Endodermal cell (in vitro differentiated cells): ENCODE data around the gene SMYD1. TPM values are rescaled to one million over a fixed set of nuclear protein-coding genes. Genes with fewer than 3 reads are reported as not detected.

Experiments used
- DNase-seq: peaks from one replicate; pipeline ENCODE4 v3.0.0-alpha.2; 2017
- H3K27ac ChIP-seq: 2 replicates; pipeline ENCODE4 v1.5.1; 2013; ENCODE audit warnings: mild to moderate bottlenecking, low read depth, low read length, moderate library complexity
- H3K27me3 ChIP-seq: 2 replicates; pipeline ENCODE4 v1.6.1; 2013; ENCODE audit warnings: mild to moderate bottlenecking, low read length, moderate library complexity; ENCODE audit not compliant: insufficient read depth, control insufficient read depth, poor library complexity, severe bottlenecking
- H3K36me3 ChIP-seq: 2 replicates; pipeline ENCODE4 v1.7.0; 2013; ENCODE audit warnings: mild to moderate bottlenecking, low read length, moderate library complexity; ENCODE audit not compliant: control insufficient read depth, insufficient read depth
- H3K4me1 ChIP-seq: one replicate; pipeline ENCODE4 v1.7.0; 2013; ENCODE audit warnings: low read length; ENCODE audit not compliant: control insufficient read depth, insufficient read depth
- H3K4me3 ChIP-seq: 2 replicates; pipeline ENCODE4 v1.5.1; 2013; ENCODE audit warnings: mild to moderate bottlenecking, low read length, moderate library complexity
- H3K9ac ChIP-seq: 2 replicates; pipeline ENCODE4 v1.6.1; 2013; ENCODE audit warnings: mild to moderate bottlenecking, low read length, moderate library complexity; ENCODE audit not compliant: poor library complexity, severe bottlenecking; ENCODE audit errors: extremely low read depth
- H3K9me3 ChIP-seq: 2 replicates; pipeline ENCODE4 v1.6.1; 2013; ENCODE audit warnings: mild to moderate bottlenecking, low read length, moderate library complexity; ENCODE audit not compliant: control insufficient read depth
- H3K27ac Mint-ChIP-seq: 2 replicates; pipeline ENCODE4 v1.8.0; 2020; ENCODE audit warnings: mixed read lengths
- H3K27me3 Mint-ChIP-seq: 2 replicates; pipeline ENCODE4 v1.8.0; 2021; ENCODE audit warnings: mild to moderate bottlenecking, mixed read lengths; ENCODE audit not compliant: insufficient read depth
- H3K36me3 Mint-ChIP-seq: 2 replicates; pipeline ENCODE4 v1.8.0; 2020; ENCODE audit warnings: low read depth, mixed read lengths
- H3K4me1 Mint-ChIP-seq: 2 replicates; pipeline ENCODE4 v1.8.0; 2020; ENCODE audit warnings: mixed read lengths
- H3K4me3 Mint-ChIP-seq: 2 replicates; pipeline ENCODE4 v1.8.0; 2020; ENCODE audit warnings: mild to moderate bottlenecking, moderate library complexity, mixed read lengths
- H3K9me3 Mint-ChIP-seq: 2 replicates; pipeline ENCODE4 v1.8.0; 2020; ENCODE audit warnings: mild to moderate bottlenecking, mixed read lengths
- WGBS, 2 experiments: methylation state at CpG; one replicate each; pipeline versions ENCODE4 v1.1.5 to v1.1.7; 2013; ENCODE audit warnings: missing lambda C conversion rate in 2 of 2, mixed read lengths in 1 of 2; ENCODE audit not compliant: insufficient coverage in 1 of 2, insufficient read length in 1 of 2; 5-methylcytosine and 5-hydroxymethylcytosine counted together
- total RNA-seq, 2 donors: library from RNA; stranded (reverse); fragmentation: NEBNext Ultra II Directional in 1 of 2; extraction: Animal tissue kit (Norgen Biotek cat#: 25700) in 1 of 2; gene quantifications; 2 replicates in 1 of 2; 3 replicates in 1 of 2; pipeline ENCODE4 v1.2.1, GENCODE V29; 2021
- TF ChIP-seq, protein P1 (sequence below): fragments of 200-600 bp; sonication (generic); conservative IDR thresholded peaks from 2 replicates; pipeline ENCODE4 v1.5.0; 2021; ENCODE audit warnings: antibody characterized with exemption, mild to moderate bottlenecking

The SMYD1 gene
- total RNA-seq, 2 donors from 2014 or later = not detected

DNA sequence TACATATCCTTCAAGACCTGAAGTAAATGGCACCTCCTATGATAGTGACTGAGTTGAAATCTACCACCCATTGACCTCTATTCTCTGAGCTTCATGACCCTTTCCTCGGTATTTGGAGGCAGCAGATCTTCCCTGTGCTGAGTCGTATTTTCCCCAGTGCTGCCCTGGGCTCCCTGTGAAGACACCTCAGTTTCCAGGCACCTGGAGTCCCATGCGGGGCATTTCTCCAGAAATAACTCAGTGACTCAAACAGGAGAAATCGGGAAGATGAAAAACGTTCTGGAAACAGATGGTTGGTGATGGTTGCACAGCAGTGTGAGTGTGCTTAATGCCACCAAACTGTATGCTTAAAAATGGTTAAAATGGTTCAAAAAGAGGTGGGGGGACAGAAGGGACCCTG is 18.0 kb downstream of the SMYD1 start:
- Histone ChIP-seq H3K27me3 (no peaks in the 10 kb centered on the region), H3K9me3 (no peaks in the 10 kb centered on the region), H3K9ac (no peak overlapping the region), H3K4me1 (no peaks in the 10 kb centered on the region), H3K36me3 (no peaks in the 10 kb centered on the region), H3K27ac (no peak overlapping the region), H3K4me3 (no peak overlapping the region)
- H3K27ac Mint-ChIP-seq = no peak overlapping the region
- H3K27me3 Mint-ChIP-seq = peaks cover 3% of the 10 kb centered on the region
- no peak overlapping the region for H3K4me3 Mint-ChIP-seq
- WGBS, 2 experiments = 86 to 90% methylated on average over 4 to 5 of the region's 5 CpGs
- DNase-seq = no peak
- no peaks in the 10 kb centered on the region for H3K9me3 Mint-ChIP-seq
- peaks cover 4% of the 10 kb centered on the region for H3K4me1 Mint-ChIP-seq
- TF ChIP-seq, protein P1, sequence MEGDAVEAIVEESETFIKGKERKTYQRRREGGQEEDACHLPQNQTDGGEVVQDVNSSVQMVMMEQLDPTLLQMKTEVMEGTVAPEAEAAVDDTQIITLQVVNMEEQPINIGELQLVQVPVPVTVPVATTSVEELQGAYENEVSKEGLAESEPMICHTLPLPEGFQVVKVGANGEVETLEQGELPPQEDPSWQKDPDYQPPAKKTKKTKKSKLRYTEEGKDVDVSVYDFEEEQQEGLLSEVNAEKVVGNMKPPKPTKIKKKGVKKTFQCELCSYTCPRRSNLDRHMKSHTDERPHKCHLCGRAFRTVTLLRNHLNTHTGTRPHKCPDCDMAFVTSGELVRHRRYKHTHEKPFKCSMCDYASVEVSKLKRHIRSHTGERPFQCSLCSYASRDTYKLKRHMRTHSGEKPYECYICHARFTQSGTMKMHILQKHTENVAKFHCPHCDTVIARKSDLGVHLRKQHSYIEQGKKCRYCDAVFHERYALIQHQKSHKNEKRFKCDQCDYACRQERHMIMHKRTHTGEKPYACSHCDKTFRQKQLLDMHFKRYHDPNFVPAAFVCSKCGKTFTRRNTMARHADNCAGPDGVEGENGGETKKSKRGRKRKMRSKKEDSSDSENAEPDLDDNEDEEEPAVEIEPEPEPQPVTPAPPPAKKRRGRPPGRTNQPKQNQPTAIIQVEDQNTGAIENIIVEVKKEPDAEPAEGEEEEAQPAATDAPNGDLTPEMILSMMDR = no peak
- H3K36me3 Mint-ChIP-seq = no peaks in the 10 kb centered on the region

DNA sequence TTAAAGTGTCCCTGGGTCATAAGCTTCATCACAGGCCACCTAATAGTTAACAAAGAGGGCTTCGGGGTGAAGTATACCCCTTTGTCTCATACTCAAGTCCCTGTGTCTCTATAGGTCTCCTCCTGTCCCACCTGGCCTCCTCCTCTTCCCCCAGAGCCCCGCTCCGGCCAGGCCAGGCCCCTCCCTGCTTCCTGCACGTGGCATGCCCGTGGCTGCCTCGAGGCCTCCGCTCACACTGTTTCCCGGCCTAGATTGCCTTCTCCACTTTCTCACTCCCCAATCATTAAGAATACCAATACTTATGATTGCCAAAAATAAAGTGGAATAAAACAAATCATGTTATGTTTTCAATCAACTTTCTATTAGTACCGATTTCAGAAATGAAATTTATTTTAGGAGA is 18.8 kb downstream of the SMYD1 start:
- no peak overlapping the region for H3K27ac Mint-ChIP-seq
- peaks cover 4% of the 10 kb centered on the region for H3K4me1 Mint-ChIP-seq
- peaks cover 3% of the 10 kb centered on the region for H3K27me3 Mint-ChIP-seq
- TF ChIP-seq, protein P1 = no peak
- no peak overlapping the region for H3K4me3 Mint-ChIP-seq
- H3K27ac ChIP-seq = no peak overlapping the region
- H3K9me3 ChIP-seq = no peaks in the 10 kb centered on the region
- H3K27me3 ChIP-seq = no peaks in the 10 kb centered on the region
- H3K4me1 ChIP-seq = no peaks in the 10 kb centered on the region
- no peak for DNase-seq
- no peaks in the 10 kb centered on the region for H3K36me3 ChIP-seq
- no peak overlapping the region for H3K9ac ChIP-seq
- no peaks in the 10 kb centered on the region for H3K9me3 Mint-ChIP-seq
- H3K36me3 Mint-ChIP-seq = no peaks in the 10 kb centered on the region
- WGBS, 2 experiments = 94 to 100% methylated on average over 1 to 9 of the region's 9 CpGs
- H3K4me3 ChIP-seq = no peak overlapping the region

DNA sequence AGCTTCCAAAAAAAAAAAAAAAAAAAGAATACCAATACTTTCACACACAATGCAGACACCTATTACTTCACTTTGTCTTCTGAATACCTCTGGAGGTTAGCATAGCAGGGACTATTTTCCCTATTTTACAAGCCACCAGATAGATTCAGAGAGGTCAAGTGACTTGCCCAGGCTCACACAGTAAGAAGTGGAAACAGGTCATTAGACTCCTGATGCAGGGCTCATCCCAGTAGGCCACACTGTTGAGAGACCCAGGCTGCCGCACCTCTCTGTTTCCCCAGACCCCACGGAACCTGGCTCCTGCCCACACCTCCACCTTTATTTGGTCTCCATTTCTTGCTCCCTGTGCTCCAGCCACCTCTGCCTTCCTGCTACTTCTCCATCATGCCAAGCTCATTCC is 19.4 kb downstream of the SMYD1 start:
- Histone ChIP-seq H3K27me3 (no peaks in the 10 kb centered on the region), H3K4me3 (no peak overlapping the region), H3K9me3 (no peaks in the 10 kb centered on the region), H3K9ac (no peak overlapping the region), H3K27ac (no peak overlapping the region), H3K36me3 (no peaks in the 10 kb centered on the region), H3K4me1 (no peaks in the 10 kb centered on the region)
- H3K9me3 Mint-ChIP-seq = no peaks in the 10 kb centered on the region
- H3K4me3 Mint-ChIP-seq = no peak overlapping the region
- no peak for DNase-seq
- H3K4me1 Mint-ChIP-seq = peaks cover 4% of the 10 kb centered on the region
- TF ChIP-seq, protein P1 = no peak
- no peak overlapping the region for H3K27ac Mint-ChIP-seq
- WGBS, 2 experiments = 85 to 90% methylated on average over 2 of the region's 2 CpGs
- peaks cover 3% of the 10 kb centered on the region for H3K27me3 Mint-ChIP-seq
- no peaks in the 10 kb centered on the region for H3K36me3 Mint-ChIP-seq
